Stomach (tissue), 9 donors: ENCODE data around the gene BRAF. TPM values are rescaled to one million over a fixed set of nuclear protein-coding genes. Genes with fewer than 3 reads are reported as not detected.
"Not testable (repeated sequence)": the region's sequence is repeated elsewhere in the genome, so short reads cannot be mapped to it uniquely, and the experiment has no call there.

Experiments used
- DNase-seq, 2 donors: peaks; one replicate each; pipeline versions ENCODE4 v3.0.0 to v3.0.0-alpha.2; 2013 to 2019
- H3K27ac ChIP-seq, 5 donors: fragments of 200-600 bp in 4 of 5; sonication (generic) in 4 of 5; one replicate each; pipeline ENCODE4 v1.5.1; 2013 to 2019; ENCODE audit warnings: mild to moderate bottlenecking in 1 of 5, moderate library complexity in 1 of 5
- H3K27me3 ChIP-seq, 3 donors: fragments of 200-600 bp; sonication (generic); one replicate each; pipeline ENCODE4 v1.5.1; 2017 to 2019; ENCODE audit warnings: mixed run types in 1 of 3
- H3K36me3 ChIP-seq, 4 donors: fragments of 200-600 bp; sonication (generic); 1 replicate in 3 of 4; 2 replicates in 1 of 4; pipeline ENCODE4 v1.5.1; 2016 to 2019
- H3K4me1 ChIP-seq, 4 donors: fragments of 200-600 bp; sonication (generic); one replicate each; pipeline ENCODE4 v1.5.1; 2016 to 2019
- H3K4me3 ChIP-seq, 4 donors: fragments of 200-600 bp; sonication (generic) in 3 of 4; one replicate each; pipeline ENCODE4 v1.5.1; 2016 to 2019; ENCODE audit warnings: mild to moderate bottlenecking in 1 of 4
- H3K9me3 ChIP-seq, 4 donors: fragments of 200-600 bp; sonication (generic); one replicate each; pipeline ENCODE4 v1.5.1; 2016 to 2019
- EP300 ChIP-seq: sonication (generic); formaldehyde crosslinking; IDR thresholded peaks from one replicate; pipeline ENCODE4 v1.6.1; 2017; ENCODE audit warnings: antibody characterized with exemption
- POLR2A ChIP-seq, 4 donors: fragments of 450-650 bp; IDR thresholded peaks; one replicate each; pipeline ENCODE4 v1.6.1; 2016; ENCODE audit warnings: antibody characterized with exemption in 4 of 4, control low read depth in 2 of 4, mild to moderate bottlenecking in 1 of 4, moderate library complexity in 1 of 4
- POLR2AphosphoS5 ChIP-seq, 3 donors: sonication (generic); formaldehyde crosslinking; IDR thresholded peaks; one replicate each; pipeline ENCODE4 v1.6.1; 2016; ENCODE audit warnings: antibody characterized with exemption in 3 of 3
- WGBS, 5 donors: extraction: QIAGEN DNeasy Blood & Tissue Kit in 3 of 5; methylation state at CpG; one replicate each; pipeline versions ENCODE4 v1.1.5 to v1.1.7; 2013 to 2018; 5-methylcytosine and 5-hydroxymethylcytosine counted together
- intact Hi-C: fragments of 100-400 bp; cut with DNase I; formaldehyde crosslinking; loops from one replicate; pipeline ENCODE4 v1.15.1; 2023; ENCODE audit warnings: low total_unique reads
- polyA plus RNA-seq, 3 donors: library from polyadenylated mRNA; stranded (reverse); fragments of 200-250 nt; gene quantifications; one replicate each; pipeline ENCODE4 v1.2.3, GENCODE V29; 2013
- total RNA-seq, 5 donors: library from RNA; depleted of rRNA; stranded (reverse); fragments of >200 nt; gene quantifications; one replicate each; pipeline versions ENCODE4 v1.1.0 to v1.2.3, GENCODE V29; 2014 to 2016
- TF ChIP-seq, protein P1 (sequence below), 7 experiments: fragments of 450-650 bp in 4 of 7; fragments of 200-600 bp in 3 of 7; sonication (generic) in 3 of 7; IDR thresholded peaks; one replicate each; pipeline ENCODE4 v1.5.1; 2016 to 2019; ENCODE audit warnings: antibody characterized with exemption in 7 of 7, control low read depth in 2 of 7, mild to moderate bottlenecking in 1 of 7
- donor health status: healthy with polysubstance abuse.
- donor health status: Bipolar disorder and iron deficiency.
- donor health status: healthy.

BRAF gene
- total and polyA plus RNA-seq, 8 donors: 3.9 to 105 (median 33.3) TPM

DNA sequence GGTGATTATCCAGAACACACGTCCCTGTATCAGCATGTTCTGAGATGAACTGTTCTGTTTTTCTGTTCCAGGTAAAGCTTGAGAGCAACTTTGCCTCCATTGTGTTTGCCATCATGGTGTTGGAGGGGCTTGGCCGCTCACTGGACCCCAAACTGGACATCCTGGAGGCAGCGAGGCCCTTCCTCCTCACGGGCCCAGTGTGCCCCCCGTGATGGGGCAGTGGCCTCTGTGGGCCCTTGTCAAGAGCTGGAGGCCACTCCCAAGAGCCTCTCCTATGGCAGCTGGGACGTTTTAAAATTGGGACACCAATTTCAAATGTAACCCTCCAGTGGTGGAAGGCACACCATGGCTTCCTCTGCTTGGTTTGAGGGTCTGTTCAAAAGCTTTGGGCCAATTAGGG lies 230.1 kb downstream of the BRAF start:
- Histone ChIP-seq H3K9me3 (no peaks in the 10 kb centered on the region), H3K4me3 (no peak overlapping the region), H3K27ac (no peak overlapping the region), H3K27me3 (no peaks in the 10 kb centered on the region), H3K4me1 (peaks cover 17 to 30% (median 25%) of the 10 kb centered on the region in 4 donors), H3K36me3 (peaks cover 13 to 41% (median 38%) of the 10 kb centered on the region in 4 donors)
- TF ChIP-seq, protein P1, sequence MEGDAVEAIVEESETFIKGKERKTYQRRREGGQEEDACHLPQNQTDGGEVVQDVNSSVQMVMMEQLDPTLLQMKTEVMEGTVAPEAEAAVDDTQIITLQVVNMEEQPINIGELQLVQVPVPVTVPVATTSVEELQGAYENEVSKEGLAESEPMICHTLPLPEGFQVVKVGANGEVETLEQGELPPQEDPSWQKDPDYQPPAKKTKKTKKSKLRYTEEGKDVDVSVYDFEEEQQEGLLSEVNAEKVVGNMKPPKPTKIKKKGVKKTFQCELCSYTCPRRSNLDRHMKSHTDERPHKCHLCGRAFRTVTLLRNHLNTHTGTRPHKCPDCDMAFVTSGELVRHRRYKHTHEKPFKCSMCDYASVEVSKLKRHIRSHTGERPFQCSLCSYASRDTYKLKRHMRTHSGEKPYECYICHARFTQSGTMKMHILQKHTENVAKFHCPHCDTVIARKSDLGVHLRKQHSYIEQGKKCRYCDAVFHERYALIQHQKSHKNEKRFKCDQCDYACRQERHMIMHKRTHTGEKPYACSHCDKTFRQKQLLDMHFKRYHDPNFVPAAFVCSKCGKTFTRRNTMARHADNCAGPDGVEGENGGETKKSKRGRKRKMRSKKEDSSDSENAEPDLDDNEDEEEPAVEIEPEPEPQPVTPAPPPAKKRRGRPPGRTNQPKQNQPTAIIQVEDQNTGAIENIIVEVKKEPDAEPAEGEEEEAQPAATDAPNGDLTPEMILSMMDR (IDR thresholded peaks at IDR 0.05): no peak
- intact Hi-C loops: no loop called here
- no peak for DNase-seq
- WGBS, 5 donors: 77 to 93% (median 86%) methylated on average over 1 to 6 of the region's 6 CpGs

DNA sequence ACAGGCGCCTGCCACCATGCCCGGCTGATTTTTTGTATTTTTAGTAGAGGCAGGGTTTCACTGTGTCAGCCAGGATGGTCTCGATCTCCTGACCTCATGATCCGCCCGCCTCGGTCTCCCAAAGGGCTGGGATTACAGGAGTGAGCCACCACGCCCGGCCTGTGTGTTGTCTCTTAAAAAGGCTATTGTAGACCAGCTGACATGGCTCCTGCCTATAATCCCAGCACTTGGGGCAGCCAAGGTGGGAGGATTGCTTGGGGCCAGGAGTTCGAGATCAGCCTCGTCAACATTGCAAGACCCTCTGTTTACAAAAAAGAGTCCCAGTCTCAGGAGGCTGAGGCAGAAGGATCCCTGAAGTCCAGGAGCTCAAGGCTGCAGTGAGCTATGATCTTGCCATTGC lies 230.9 kb downstream of the BRAF start:
- H3K27ac ChIP-seq, H3K4me3 ChIP-seq, DNase-seq, intact Hi-C loops, H3K27me3 ChIP-seq, H3K9me3 ChIP-seq: not testable (repeated sequence)
- peaks cover 13 to 49% (median 46%) of the 10 kb centered on the region in 4 donors for H3K36me3 ChIP-seq
- 93 to 97% (median 94%) methylated on average over 10 of the region's 10 CpGs for whole genome bisulfite sequencing, 5 donors
- H3K4me1 ChIP-seq: peaks cover 17 to 27% (median 22%) of the 10 kb centered on the region in 4 donors

DNA sequence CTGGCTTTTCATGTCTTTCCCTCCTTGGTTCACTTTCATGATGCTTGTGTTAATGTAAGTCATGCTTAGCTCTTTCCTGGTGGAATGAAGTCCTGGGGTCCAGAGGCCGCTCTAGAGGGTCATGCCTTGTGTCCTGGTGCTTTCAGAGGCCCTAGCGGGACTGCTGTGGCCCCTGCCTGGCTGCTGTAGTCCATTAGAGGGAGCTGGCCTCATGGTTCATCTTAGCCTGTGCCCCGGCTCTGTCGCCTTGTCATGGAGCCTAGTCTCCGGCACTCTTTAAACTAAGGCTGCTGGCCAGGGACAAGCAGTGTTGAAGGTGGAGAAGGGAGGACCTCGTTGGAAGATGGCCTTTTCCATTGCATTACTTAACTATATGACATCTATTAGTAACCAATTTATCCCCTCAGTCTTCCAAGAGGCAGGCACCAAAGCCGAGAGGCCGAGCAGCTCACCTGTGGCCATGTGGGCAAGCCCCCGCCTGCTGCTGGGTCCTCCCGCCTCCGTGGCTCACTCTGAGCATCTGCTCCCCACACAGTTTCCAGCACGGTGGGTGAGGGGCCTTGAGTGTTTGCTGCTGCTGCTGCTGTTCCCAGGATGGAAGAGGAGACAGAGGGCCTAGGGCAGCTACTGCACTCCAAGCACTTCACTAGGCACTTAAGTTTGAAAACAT lies 233.2 kb downstream of the BRAF start:
- TF ChIP-seq POLR2A (IDR thresholded peaks at IDR 0.05): no peak
- TF ChIP-seq EP300: no peak
- TF ChIP-seq POLR2AphosphoS5 (IDR thresholded peaks at IDR 0.05): no peak
- TF ChIP-seq, protein P1 (IDR thresholded peaks at IDR 0.05): no peak
- Histone ChIP-seq H3K27me3 (no peaks in the 10 kb centered on the region), H3K36me3 (peaks cover 31 to 71% (median 69%) of the 10 kb centered on the region in 4 donors), H3K27ac (no peak overlapping the region), H3K4me1 (peaks cover 5 to 7% (median 6%) of the 10 kb centered on the region in 4 donors), H3K9me3 (no peaks in the 10 kb centered on the region), H3K4me3 (no peak overlapping the region)
- 90 to 95% (median 91%) methylated on average over 12 of the region's 12 CpGs for WGBS, 5 donors
- DNase-seq: no peak
- intact Hi-C loops: no loop called here

DNA sequence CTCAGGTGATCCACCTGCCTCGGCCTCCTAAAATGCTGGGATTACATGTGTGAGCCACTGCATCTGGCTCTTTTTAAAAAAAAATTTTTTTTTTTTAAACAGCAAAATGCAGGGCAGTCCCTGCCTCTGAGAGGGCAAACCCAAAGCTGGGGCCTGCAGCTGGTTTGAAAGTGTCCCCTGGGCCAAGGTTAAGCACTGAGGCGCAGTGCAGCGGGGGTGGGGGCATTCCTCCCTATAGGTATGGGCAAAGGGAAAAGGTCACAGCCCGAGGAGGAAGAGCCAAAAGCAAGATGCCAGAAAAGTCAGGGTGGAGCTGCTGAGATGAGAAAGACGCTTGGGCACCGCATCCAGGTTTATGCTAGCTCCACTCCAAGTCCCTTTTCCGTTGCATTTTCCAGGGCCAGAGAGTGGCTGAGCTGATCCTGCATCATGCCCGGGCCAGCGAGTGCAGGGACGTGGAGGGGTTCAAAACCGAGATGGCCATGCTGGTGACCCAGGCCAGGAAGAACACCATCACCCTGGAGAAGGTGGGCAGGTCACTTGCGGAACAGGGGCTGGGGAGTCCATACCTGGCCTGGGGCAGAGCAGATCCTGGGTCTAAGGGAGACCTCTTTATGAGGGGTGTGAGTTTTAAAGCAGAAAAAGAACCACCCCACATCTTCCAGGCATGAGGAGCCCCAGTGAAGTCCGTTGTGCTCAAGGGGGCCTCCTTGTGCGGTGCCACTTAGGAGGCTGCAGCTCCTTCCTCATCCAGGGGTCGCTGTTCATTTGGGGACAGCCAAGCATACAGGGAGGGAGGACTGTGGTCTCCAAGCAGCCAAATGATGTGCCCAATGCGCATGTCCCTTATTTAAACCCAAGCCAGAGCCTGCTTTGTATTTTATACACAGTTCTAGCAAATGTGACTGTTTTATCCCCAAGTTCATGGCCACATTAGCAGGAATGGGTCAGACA lies 235.3 kb downstream of the BRAF start:
- intact Hi-C loops: no loop called here
- Histone ChIP-seq H3K9me3 (no peaks in the 10 kb centered on the region), H3K27me3 (no peaks in the 10 kb centered on the region), H3K27ac (no peak overlapping the region), H3K4me1 (no peaks in the 10 kb centered on the region), H3K4me3 (no peak overlapping the region), H3K36me3 (peaks cover 36 to 86% (median 84%) of the 10 kb centered on the region in 4 donors)
- DNase-seq: no peak
- TF ChIP-seq, protein P1 (IDR thresholded peaks at IDR 0.05): no peak
- TF ChIP-seq POLR2AphosphoS5 (IDR thresholded peaks at IDR 0.05) (no peak), EP300 (no peak), POLR2A (IDR thresholded peaks at IDR 0.05) (no peak)
- 91 to 95% (median 94%) methylated on average over 14 to 16 of the region's 16 CpGs for WGBS, 5 donors
